Measurements from ENCODE around the gene LINC00305. TPM values are rescaled to one million over a fixed set of nuclear protein-coding genes. Genes with fewer than 3 reads are reported as not detected.

The LINC00305 gene
- total and polyA plus RNA-seq, 2 of the 8 experiments (the other 6 are each of a cell fraction or from before 2014, with no cell fraction given) = not detected

DNA sequence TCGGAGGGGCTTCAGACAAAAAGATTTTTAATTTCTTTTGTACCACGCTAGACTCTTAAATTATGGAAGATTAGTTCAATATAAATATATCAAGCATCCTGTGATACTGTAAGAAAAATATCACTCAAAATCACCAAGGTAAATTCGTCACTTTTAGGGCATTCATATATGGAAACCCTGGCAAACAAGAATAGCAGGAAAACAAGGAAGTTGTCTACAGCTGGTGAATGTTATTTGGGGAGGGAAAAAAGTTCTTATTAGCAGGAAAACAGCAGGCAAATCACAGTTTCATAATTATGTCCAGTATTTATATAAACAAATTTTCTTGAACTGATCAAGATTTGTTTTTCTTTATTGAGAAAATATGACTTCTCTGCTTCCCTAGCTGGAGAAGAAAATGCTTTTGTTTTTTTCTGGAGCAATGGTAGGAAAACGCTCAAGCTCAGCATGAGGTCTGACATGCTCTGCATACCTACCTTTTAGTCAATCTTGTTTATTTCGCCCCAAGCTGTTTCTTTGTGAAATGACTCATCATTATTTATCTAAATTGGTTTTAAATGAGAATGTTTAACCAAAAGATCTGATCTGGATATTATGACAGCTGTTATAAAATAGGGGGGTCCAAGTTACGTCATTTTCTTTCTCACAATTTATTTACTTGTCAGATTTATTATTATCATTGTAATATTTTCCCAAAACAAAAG lies 14.7 kb downstream of the LINC00305 start:
- Histone ChIP-seq H3K4me2 (ENCODE audit: insufficient read depth in 1 of 2, low read depth in 2 of 2, low read length in 2 of 2) (no peak overlapping the region), H4K20me1 (replicated peaks in 1 of 2; ENCODE audit: control insufficient read depth in 1 of 2, insufficient read depth in 2 of 2, low read length in 2 of 2) (no peaks in the 10 kb centered on the region), H2BK5ac (ENCODE audit: low read depth, low read length) (no peak overlapping the region; the same call in 1 of the 2 replicates), H3K9me3 (ENCODE audit: insufficient read depth in 2 of 2, low read depth in 1 of 2, low read length in 1 of 2) (no peaks in the 10 kb centered on the region), H3K9ac (replicated peaks in 1 of 4; ENCODE audit: extremely low read depth in 1 of 4, low read depth in 3 of 4, low read length in 3 of 4) (no peak overlapping the region; a peak in 1 of 7 replicates), H2AK5ac (ENCODE audit: low read depth, low read length) (no peak overlapping the region), H3K27ac (ENCODE audit: low read depth, low read length) (0 out of 2 replicates have a peak overlapping the region, but pooled peaks have one; percentile 14), H4K8ac (ENCODE audit: extremely low read depth, insufficient read depth, low read length) (no peak overlapping the region), H3K4me3 (ENCODE audit: extremely low read depth in 1 of 4, insufficient read depth in 2 of 4, low read depth in 3 of 4, low read length in 4 of 4) (peak overlapping the region in 1 of 4 experiments; percentile 17; a peak in 1 of 8 replicates), H3K18ac (ENCODE audit: extremely low read depth, low read length) (no peak overlapping the region), H3K56ac (replicated peaks; ENCODE audit: insufficient read length, low read depth, low read length) (no peak overlapping the region), H3K79me1 (ENCODE audit: low read depth, low read length) (no peaks in the 10 kb centered on the region), H4K5ac (ENCODE audit: insufficient read length, low read depth, low read length) (peak overlapping the region; percentile 69), H3K23ac (ENCODE audit: insufficient read length) (no peak overlapping the region), H3K79me2 (ENCODE audit: control insufficient read depth in 1 of 2, insufficient read depth in 2 of 2, low read length in 2 of 2) (no peaks in the 10 kb centered on the region), H2BK15ac (ENCODE audit: low read length) (no peak overlapping the region), H2BK20ac (ENCODE audit: low read length) (no peak overlapping the region), H3K23me2 (ENCODE audit: low read depth, low read length) (no peaks in the 10 kb centered on the region), H2AFZ (ENCODE audit: low read length) (no peak overlapping the region), H3K14ac (ENCODE audit: insufficient read length) (no peak overlapping the region), H4K91ac (replicated peaks; ENCODE audit: insufficient read length, low read length) (no peak overlapping the region), H3K27me3 (replicated peaks in 1 of 4; ENCODE audit: control insufficient read depth in 3 of 4, extremely low read depth in 1 of 4, insufficient read depth in 3 of 4, low read length in 3 of 4) (no peaks in the 10 kb centered on the region), H3K4me1 (replicated peaks in 1 of 4; ENCODE audit: control insufficient read depth in 3 of 4, insufficient read depth in 4 of 4, low read length in 3 of 4) (peaks cover 0 to 11% (median 7%) of the 10 kb centered on the region in 4 experiments; a peak in 5 of 7 replicates), H3K36me3 (ENCODE audit: control insufficient read depth in 2 of 4, insufficient read depth in 4 of 4, low read length in 3 of 4) (no peaks in the 10 kb centered on the region), H2BK120ac (replicated peaks; ENCODE audit: low read depth, low read length) (no peak overlapping the region), H3K4ac (replicated peaks; ENCODE audit: insufficient read length, low read depth, low read length) (no peak overlapping the region), H2BK12ac (ENCODE audit: low read depth, low read length) (no peak overlapping the region)
- CTCF ChIA-PET (ENCODE audit: partially characterized antibody) = interaction anchor here (0.9 to 1.5 kb wide), 2 partner anchors 12 to 67 kb away, joined by 3 to 4 read pairs; no protein-coding TSS in a partner anchor
- DNase-seq (ENCODE audit: low read depth in 1 of 2, low spot score in 2 of 2) (peak in 1 of 2 experiments; percentile 39), FAIRE-seq (peak; percentile 86)
- POLR2A ChIA-PET (ENCODE audit: partially characterized antibody) = interaction anchor here (1.5 kb wide), 1 partner anchor 17 kb away, joined by 3 read pairs; no protein-coding TSS in a partner anchor
- WGBS, 2 experiments (ENCODE audit: extremely low coverage in 1 of 2, insufficient coverage in 1 of 2, insufficient read length in 1 of 2, insufficient replicate concordance in 2 of 2, low coverage in 1 of 2, low lambda C conversion rate in 2 of 2, missing lambda C conversion rate in 1 of 2) = 43% methylated on average over 6 of the region's 6 CpGs; no CpG with 5 or more reads in 1 of the 2 experiments
- TF ChIP-seq RNF2 (IDR thresholded peaks at IDR 0.05; ENCODE audit: borderline replicate concordance, low read depth, low read length, missing control alignments, poor library complexity, severe bottlenecking) (no peak), POLR2A (IDR thresholded peaks at IDR 0.05; ENCODE audit: control extremely low read depth in 1 of 2, low read depth in 2 of 2, low read length in 2 of 2) (no peak), SIRT6 (IDR thresholded peaks at IDR 0.05; ENCODE audit: low read length) (no peak), RXRA (IDR thresholded peaks at IDR 0.05; ENCODE audit: insufficient read depth, low read depth, low read length) (no peak), RAD21 (IDR thresholded peaks at IDR 0.05 in 1 of 2, conservative IDR thresholded peaks at IDR 0.05 in 1 of 2; ENCODE audit: low read depth in 2 of 2, low read length in 2 of 2) (no peak), SP4 (IDR thresholded peaks at IDR 0.05; ENCODE audit: low read length) (no peak), PHF8 (conservative IDR thresholded peaks at IDR 0.05; ENCODE audit: low read depth, low read length) (no peak), TAF7 (optimal IDR thresholded peaks at IDR 0.05; ENCODE audit: borderline replicate concordance, low read depth, low read length) (no peak), JUN (IDR thresholded peaks at IDR 0.05; ENCODE audit: low read depth, low read length) (peak; percentile 56; the same call in 1 of the 2 replicates), BRCA1 (IDR thresholded peaks at IDR 0.05; ENCODE audit: low read depth, low read length) (no peak)
- TF ChIP-seq, protein P1, sequence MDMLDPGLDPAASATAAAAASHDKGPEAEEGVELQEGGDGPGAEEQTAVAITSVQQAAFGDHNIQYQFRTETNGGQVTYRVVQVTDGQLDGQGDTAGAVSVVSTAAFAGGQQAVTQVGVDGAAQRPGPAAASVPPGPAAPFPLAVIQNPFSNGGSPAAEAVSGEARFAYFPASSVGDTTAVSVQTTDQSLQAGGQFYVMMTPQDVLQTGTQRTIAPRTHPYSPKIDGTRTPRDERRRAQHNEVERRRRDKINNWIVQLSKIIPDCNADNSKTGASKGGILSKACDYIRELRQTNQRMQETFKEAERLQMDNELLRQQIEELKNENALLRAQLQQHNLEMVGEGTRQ (IDR thresholded peaks at IDR 0.05; ENCODE audit: low read length) = no peak
